Smooth muscle cell (in vitro differentiated cells): ENCODE data around the gene NAT8. TPM values are rescaled to one million over a fixed set of nuclear protein-coding genes. Genes with fewer than 3 reads are reported as not detected.

Source experiments
- DNase-seq: peaks from one replicate; lab custom pipeline; 2025; ENCODE audit not compliant: unreplicated experiment; lab: John Stamatoyannopoulos, UW
- H2AFZ ChIP-seq: fragments of 200-600 bp; sonication (generic); 2 replicates; pipeline ENCODE4 v1.6.0; 2016; ENCODE audit warnings: antibody characterized with exemption, low read depth, mild to moderate bottlenecking
- H3F3A ChIP-seq: fragments of 200-600 bp; sonication (generic); 2 replicates; pipeline ENCODE4 v1.6.0; 2017; ENCODE audit warnings: antibody characterized with exemption, low read depth
- H3K27ac ChIP-seq: fragments of 200-600 bp; sonication (generic); 2 replicates; pipeline ENCODE4 v1.5.1; 2016; ENCODE audit warnings: low read depth, mild to moderate bottlenecking
- H3K27me3 ChIP-seq: fragments of 200-600 bp; sonication (generic); 2 replicates; pipeline ENCODE4 v1.6.1; 2016; ENCODE audit warnings: low read depth, mild to moderate bottlenecking
- H3K36me3 ChIP-seq: fragments of 200-600 bp; sonication (generic); 2 replicates; pipeline ENCODE4 v1.5.1; 2016; ENCODE audit warnings: low read depth
- H3K4me1 ChIP-seq: fragments of 200-600 bp; sonication (generic); 2 replicates; pipeline ENCODE4 v1.5.1; 2016; ENCODE audit warnings: low read depth
- H3K4me2 ChIP-seq: fragments of 200-600 bp; sonication (generic); 2 replicates; pipeline ENCODE4 v1.6.0; 2016; ENCODE audit warnings: mild to moderate bottlenecking
- H3K4me3 ChIP-seq: fragments of 200-600 bp; sonication (generic); 2 replicates; pipeline ENCODE4 v1.5.1; 2016; ENCODE audit warnings: mild to moderate bottlenecking
- H3K79me2 ChIP-seq: fragments of 200-600 bp; sonication (generic); 2 replicates; pipeline ENCODE4 v1.6.0; 2016; ENCODE audit warnings: low read depth, mild to moderate bottlenecking
- H3K9ac ChIP-seq: fragments of 200-600 bp; sonication (generic); 2 replicates; pipeline ENCODE4 v1.6.0; 2016; ENCODE audit warnings: low read depth
- H3K9me3 ChIP-seq: fragments of 200-600 bp; sonication (generic); replicated peaks from 2 replicates; pipeline ENCODE4 v1.5.1; 2016; ENCODE audit warnings: low read depth
- H4K20me1 ChIP-seq: fragments of 200-600 bp; sonication (generic); 2 replicates; pipeline ENCODE4 v1.6.0; 2016; ENCODE audit warnings: low read depth
- CTCF ChIP-seq: fragments of 200-600 bp; sonication (generic); IDR thresholded peaks from 2 replicates; pipeline ENCODE4 v1.5.1; 2017; ENCODE audit warnings: borderline replicate concordance, mild to moderate bottlenecking, antibody characterized with exemption; ENCODE audit not compliant: insufficient read depth, poor library complexity, severe bottlenecking
- WGBS: methylation state at CpG from one replicate; pipeline ENCODE4 v1.1.7; 2016; ENCODE audit warnings: low lambda C conversion rate; 5-methylcytosine and 5-hydroxymethylcytosine counted together
- polyA plus RNA-seq: library from polyadenylated mRNA; unstranded; fragments of >200 nt; fragmentation: Nextera tagmentation; extraction: Ambion mirVana; gene quantifications from 2 replicates; pipeline ENCODE4 v1.2.1, GENCODE V29; 2016
- total RNA-seq: library from RNA; depleted of rRNA; stranded (reverse); fragments of >200 nt; gene quantifications from 2 replicates; pipeline ENCODE4 v1.2.3, GENCODE V29; 2014

NAT8 gene
- total and polyA plus RNA-seq, 2 experiments from 2014 or later, result not detected

- Histone ChIP-seq H3K79me2 (no peaks in the 10 kb centered on the region), H3F3A (no peaks in the 10 kb centered on the region), H3K27ac (no peak overlapping the region), H3K4me2 (no peak overlapping the region), H3K4me1 (no peaks in the 10 kb centered on the region), H3K36me3 (no peaks in the 10 kb centered on the region), H4K20me1 (no peaks in the 10 kb centered on the region), H3K9me3 (no peaks in the 10 kb centered on the region), H3K27me3 (no peaks in the 10 kb centered on the region), H3K9ac (no peak overlapping the region), H3K4me3 (no peak overlapping the region), H2AFZ (no peak overlapping the region)
- TF ChIP-seq CTCF, result no peak
- WGBS, result 92% methylated on average over 2 of the region's 2 CpGs
- DNase-seq, result no peak
These were observed 48.5 kb downstream of the NAT8 start for GRCh38 chr2:73593680-73594079.

Other genes with a start within 250 kb of the NAT8 start
- 62.3 and 70.0 TPM in 2 replicates for gene TPRKB, start 94.9 kb upstream of the NAT8 start, total RNA-seq
- 48.9 and 53.1 TPM in 2 replicates for gene TPRKB, start 94.9 kb upstream of the NAT8 start, polyA plus RNA-seq
- 70.3 and 75.2 TPM in 2 replicates for gene DUSP11, start 137.7 kb upstream of the NAT8 start, total RNA-seq
- 43.7 and 56.6 TPM in 2 replicates for gene DUSP11, start 137.7 kb upstream of the NAT8 start, polyA plus RNA-seq
- gene C2orf78, start 141.8 kb upstream of the NAT8 start, total RNA-seq, result not detected in 2 replicates
- not detected in 2 replicates for gene C2orf78, start 141.8 kb upstream of the NAT8 start, polyA plus RNA-seq
- 36.3 and 61.1 TPM in 2 replicates for gene STAMBP, start 186.5 kb upstream of the NAT8 start, total RNA-seq
- gene STAMBP, start 186.5 kb upstream of the NAT8 start, polyA plus RNA-seq, result 48.5 and 53.0 TPM in 2 replicates